GM12872 (cell line): ENCODE data around the gene ST6GALNAC2.

Source experiments
- TF ChIP-seq, protein P1 (sequence below): IDR thresholded peaks from 3 replicates; pipeline ENCODE4 v1.5.1; 2011; ENCODE audit warnings: low read depth, mild to moderate bottlenecking, low read length, moderate library complexity; ENCODE audit not compliant: insufficient read depth

The ST6GALNAC2 gene

DNA sequence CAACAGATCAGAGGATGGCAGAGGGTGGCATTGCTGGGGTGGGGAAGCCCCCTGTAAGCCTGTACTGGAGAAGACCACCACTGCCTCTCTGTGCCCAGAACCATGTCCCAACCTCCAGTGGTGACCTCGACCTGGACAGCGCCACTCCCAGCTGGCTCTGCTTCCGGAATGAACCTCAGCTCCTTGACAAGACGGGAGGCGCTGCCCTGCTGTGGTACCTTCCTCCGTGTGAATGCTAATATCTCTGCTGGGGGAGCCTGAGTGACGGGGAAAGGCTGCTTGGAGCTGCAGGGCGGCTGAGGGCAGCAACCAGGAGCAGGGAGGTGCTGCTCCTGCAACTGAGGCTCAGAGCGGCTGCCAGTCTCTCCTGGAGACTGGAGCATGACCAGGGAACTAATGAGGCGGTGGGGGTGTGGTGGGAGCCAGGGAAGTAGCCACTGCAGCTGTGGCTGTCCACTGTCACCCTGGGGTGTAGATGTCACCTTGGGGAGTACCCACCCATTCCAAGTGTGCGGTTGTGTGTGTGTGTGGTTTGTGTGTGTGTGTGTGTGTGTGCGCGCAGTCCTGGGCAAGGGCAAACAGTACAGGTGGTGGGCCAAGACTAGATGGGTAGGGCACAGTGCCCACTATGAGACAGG is 39.6 kb downstream of the ST6GALNAC2 start:
- TF ChIP-seq, protein P1, sequence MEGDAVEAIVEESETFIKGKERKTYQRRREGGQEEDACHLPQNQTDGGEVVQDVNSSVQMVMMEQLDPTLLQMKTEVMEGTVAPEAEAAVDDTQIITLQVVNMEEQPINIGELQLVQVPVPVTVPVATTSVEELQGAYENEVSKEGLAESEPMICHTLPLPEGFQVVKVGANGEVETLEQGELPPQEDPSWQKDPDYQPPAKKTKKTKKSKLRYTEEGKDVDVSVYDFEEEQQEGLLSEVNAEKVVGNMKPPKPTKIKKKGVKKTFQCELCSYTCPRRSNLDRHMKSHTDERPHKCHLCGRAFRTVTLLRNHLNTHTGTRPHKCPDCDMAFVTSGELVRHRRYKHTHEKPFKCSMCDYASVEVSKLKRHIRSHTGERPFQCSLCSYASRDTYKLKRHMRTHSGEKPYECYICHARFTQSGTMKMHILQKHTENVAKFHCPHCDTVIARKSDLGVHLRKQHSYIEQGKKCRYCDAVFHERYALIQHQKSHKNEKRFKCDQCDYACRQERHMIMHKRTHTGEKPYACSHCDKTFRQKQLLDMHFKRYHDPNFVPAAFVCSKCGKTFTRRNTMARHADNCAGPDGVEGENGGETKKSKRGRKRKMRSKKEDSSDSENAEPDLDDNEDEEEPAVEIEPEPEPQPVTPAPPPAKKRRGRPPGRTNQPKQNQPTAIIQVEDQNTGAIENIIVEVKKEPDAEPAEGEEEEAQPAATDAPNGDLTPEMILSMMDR, result no peak

DNA sequence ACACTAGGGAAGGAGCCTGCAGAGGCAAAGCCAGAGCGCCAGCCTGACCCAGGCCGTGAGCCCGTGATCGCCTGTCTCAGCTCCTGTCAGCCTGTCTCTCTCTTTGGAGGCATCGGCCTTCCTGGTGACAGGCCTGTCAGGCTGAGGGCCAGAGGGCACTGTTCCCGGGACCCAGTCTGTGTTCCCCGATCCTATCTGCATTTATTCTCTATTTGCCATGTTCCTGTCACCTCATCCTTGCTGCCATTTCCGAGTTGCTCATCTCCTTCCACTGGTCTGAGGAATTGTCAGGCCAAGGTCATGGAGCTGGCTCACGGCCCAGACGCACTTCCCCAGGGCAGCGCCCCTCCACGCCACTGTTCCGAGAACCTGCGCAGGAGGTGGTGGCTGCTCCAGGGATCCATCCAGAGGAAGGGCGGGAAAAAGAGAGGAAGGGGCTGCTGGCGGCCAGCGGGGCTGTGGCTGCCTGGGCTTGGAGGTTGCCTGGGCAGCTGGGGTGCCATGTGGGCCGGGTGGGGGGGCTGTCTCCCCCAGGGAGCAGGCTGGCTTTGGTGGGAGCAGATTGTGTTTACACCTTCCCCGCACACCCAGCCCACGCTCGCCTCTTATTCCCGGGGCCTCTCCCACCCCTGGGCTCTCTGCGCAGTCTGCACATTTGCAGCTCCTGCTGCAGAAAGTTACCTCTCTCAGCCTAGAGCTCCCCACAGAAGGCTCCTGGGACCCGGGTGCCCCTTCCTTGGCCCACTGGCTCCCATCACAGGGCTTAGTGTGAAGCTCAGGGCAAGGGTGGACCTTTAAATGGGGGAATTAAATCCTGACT is 40.9 kb downstream of the ST6GALNAC2 start:
- TF ChIP-seq, protein P1, result no peak

DNA sequence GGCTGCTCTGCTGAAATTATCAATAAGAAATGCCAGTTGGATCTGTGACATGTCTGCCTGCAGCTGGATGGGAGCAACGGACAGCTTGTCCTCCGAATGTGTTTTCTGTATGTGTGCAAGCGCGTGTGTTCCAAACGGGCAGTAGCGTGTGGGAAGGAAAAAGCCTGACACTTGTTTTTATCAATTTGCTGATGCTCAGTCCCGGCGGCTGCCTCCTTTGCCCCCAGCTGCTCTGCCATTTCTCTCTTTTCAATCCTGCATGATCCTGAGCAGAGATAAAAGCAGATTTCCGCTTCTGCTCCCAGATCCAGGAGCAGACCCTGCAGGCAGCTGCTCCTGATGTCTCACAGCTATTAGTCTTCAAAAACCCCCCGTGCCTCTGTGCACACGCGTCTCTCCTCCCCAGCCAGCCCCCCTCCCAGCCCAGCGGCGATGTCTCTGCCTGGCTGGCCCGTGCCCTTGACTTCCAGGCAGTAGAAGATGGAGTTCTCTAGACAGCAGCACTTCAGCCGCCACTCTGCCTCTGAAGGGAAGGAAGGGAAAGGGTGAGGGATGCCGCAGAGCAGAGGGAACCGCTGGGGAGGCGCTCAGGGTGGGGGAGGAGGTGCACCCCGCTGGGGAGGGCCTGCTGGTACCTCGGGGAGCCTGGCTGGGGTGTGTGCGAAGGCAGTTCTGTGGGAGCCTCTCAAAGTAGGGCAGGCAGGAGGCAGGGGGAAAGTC is 41.7 kb downstream of the ST6GALNAC2 start:
- TF ChIP-seq, protein P1, result no peak

DNA sequence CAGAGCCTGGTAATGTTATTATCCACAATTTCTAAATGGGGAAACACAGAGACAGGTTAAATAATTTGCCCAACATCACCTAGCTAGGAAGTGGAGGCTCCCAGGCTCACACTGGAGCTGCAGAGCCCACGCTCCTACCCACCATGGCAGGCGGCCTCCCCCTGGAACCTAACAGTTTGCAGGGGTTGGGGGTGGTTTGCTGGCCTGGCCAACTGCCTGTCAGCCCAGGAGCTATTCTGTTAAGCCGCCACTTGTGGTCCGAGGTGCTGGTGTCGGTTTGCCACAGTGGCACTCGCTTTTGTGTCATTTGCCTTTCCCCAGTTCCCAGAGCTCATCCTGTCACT is 42.2 kb downstream of the ST6GALNAC2 start:
- TF ChIP-seq, protein P1, result no peak

DNA sequence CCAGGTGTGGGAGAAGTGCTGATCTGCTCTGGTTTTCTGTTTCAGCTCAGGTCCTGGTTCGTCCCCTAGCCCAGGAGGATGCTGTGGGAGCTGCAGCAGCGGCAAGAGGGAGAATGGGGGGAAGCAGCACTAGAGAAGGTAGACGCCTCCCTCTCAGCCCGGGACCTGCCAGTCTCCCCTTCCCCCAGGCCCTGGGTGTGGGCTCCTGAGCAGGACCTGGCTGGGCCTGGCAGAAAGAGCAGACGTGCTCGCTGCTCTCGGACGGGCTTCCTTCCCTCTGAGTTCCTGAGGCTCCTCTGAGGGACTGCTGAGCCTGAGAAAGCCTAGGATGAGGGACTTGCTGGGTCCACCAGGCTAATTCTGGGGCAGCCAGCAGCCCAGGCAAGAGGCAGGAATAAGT is 42.7 kb downstream of the ST6GALNAC2 start:
- TF ChIP-seq, protein P1, result no peak

DNA sequence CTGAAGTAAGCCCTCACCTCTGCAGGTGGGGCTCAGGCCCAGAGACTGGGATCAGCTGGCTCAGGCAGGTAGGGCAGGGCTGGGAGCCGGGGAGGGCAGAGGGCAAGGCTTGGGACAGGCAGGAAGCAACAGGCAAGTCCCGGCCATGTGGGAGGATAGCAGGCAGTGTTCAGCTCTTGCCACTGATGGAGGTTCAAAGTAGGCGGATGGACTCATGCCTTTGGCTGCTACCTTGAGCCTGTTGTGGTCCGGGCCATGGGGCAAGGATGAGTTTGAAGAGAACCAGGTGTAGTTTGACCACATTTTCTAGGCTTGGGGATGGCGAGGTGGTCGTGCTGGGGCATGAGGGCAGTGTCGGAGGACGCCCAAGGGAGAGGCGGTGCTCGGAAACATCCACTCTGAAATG is 43.1 kb downstream of the ST6GALNAC2 start:
- TF ChIP-seq, protein P1, result no peak

DNA sequence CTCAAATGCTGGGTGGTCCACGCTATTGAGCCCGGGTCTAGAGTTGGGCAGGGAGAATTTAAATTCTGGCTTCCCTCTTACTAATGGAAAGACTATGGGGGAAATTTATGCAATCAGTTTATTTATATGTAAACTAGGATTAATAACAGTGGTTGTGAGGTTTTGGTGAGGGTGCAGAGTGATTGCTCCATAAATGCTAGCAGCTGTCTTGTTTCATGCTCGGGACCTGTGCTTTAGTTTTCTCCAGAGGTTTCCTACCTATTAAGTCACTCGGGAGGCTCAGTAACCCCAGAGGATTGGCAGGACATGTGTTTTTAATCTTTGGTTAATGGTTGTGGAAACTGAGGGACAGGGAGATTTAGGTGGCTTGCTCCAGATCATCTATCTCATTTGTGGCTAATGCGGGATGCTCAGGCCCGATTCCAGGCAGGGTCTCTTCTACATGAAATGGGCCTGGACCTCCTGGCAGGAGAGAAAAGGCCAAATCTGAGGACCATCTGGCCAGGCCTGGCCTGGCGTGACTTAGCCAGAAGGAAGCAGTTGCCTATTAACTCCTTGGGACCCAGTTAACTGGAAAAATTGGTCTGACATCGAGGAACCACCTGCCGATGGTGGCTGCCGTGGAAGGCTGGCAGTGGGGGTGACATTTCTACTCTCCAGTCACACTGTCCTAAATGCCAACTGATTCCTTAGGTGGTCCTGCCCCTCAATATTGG is 43.8 kb downstream of the ST6GALNAC2 start:
- TF ChIP-seq, protein P1, result no peak
